PC-3 (cell line): ENCODE measurements around the gene ZFYVE19.

Experiments
- CTCF ChIP-seq: fragments of 300-600 bp; sonication (generic); conservative IDR thresholded peaks from 2 replicates; pipeline ENCODE4 v1.5.1; 2017; ENCODE audit warnings: antibody characterized with exemption, low read depth, mild to moderate bottlenecking, low read length
- EZH2 ChIP-seq: fragments of 300-600 bp; sonication (generic); IDR thresholded peaks from one replicate; pipeline ENCODE4 v1.6.1; 2017; ENCODE audit warnings: antibody characterized with exemption, mild to moderate bottlenecking, low read length; ENCODE audit not compliant: unreplicated experiment
- EZH2phosphoT487 ChIP-seq: fragments of 300-600 bp; sonication (generic); IDR thresholded peaks from 2 replicates; pipeline ENCODE4 v1.6.1; 2018; ENCODE audit warnings: mild to moderate bottlenecking, antibody characterized with exemption, low read length, borderline replicate concordance

- TF ChIP-seq CTCF (no peak), EZH2 (no peak), EZH2phosphoT487 (no peak)
These were observed 21.1 kb upstream of the ZFYVE19 start for GRCh38 chr15:40785814-40786213.
